GM23248 (cell line): Measurements from ENCODE around the gene LRRFIP1. TPM values are rescaled to one million over a fixed set of nuclear protein-coding genes. Genes with fewer than 3 reads are reported as not detected.

ENCODE experiments used
- DNase-seq: peaks from one replicate; pipeline ENCODE4 v3.0.0-alpha.2; 2015
- H2AFZ ChIP-seq: fragments of 200-600 bp; sonication (generic); 2 replicates; pipeline ENCODE4 v1.6.1; 2016; ENCODE audit warnings: antibody characterized with exemption
- H3F3A ChIP-seq: fragments of 200-600 bp; sonication (generic); 2 replicates; pipeline ENCODE4 v1.6.1; 2016; ENCODE audit warnings: mild to moderate bottlenecking, antibody characterized with exemption, mixed run types; ENCODE audit not compliant: insufficient read depth
- H3K27ac ChIP-seq: fragments of 200-600 bp; sonication (generic); 2 replicates; pipeline ENCODE4 v1.5.1; 2016; ENCODE audit warnings: mild to moderate bottlenecking
- H3K27me3 ChIP-seq: fragments of 200-600 bp; sonication (generic); replicated peaks from 2 replicates; pipeline ENCODE4 v1.6.1; 2016; ENCODE audit warnings: mild to moderate bottlenecking; ENCODE audit not compliant: insufficient read depth
- H3K36me3 ChIP-seq: fragments of 200-600 bp; sonication (generic); 2 replicates; pipeline ENCODE4 v1.6.1; 2016; ENCODE audit warnings: low read depth, mild to moderate bottlenecking
- H3K4me1 ChIP-seq: fragments of 200-600 bp; sonication (generic); 2 replicates; pipeline ENCODE4 v1.6.1; 2016; ENCODE audit warnings: mild to moderate bottlenecking; ENCODE audit not compliant: insufficient read depth
- H3K4me2 ChIP-seq: fragments of 200-600 bp; sonication (generic); one replicate; pipeline ENCODE4 v1.6.1; 2016; ENCODE audit warnings: mild to moderate bottlenecking; ENCODE audit not compliant: unreplicated experiment
- H3K4me3 ChIP-seq: fragments of 200-600 bp; sonication (generic); 2 replicates; pipeline ENCODE4 v1.5.1; 2016; ENCODE audit warnings: mild to moderate bottlenecking
- H3K79me2 ChIP-seq: fragments of 200-600 bp; sonication (generic); 2 replicates; pipeline ENCODE4 v1.6.1; 2016; ENCODE audit warnings: mild to moderate bottlenecking; ENCODE audit not compliant: insufficient read depth
- H3K9ac ChIP-seq: fragments of 200-600 bp; sonication (generic); 2 replicates; pipeline ENCODE4 v1.6.1; 2016; ENCODE audit warnings: mild to moderate bottlenecking
- H3K9me2 ChIP-seq: fragments of 200-600 bp; sonication (generic); 2 replicates; pipeline ENCODE4 v1.6.1; 2016; ENCODE audit warnings: mixed run types, mild to moderate bottlenecking, moderate library complexity; ENCODE audit not compliant: insufficient read depth
- H3K9me3 ChIP-seq: fragments of 200-600 bp; sonication (generic); one replicate; pipeline ENCODE4 v1.6.1; 2017; ENCODE audit warnings: low read depth
- H4K20me1 ChIP-seq: fragments of 200-600 bp; sonication (generic); 2 replicates; pipeline ENCODE4 v1.6.0; 2016; ENCODE audit not compliant: insufficient read depth
- EZH2 ChIP-seq: fragments of 200-600 bp; sonication (generic); IDR thresholded peaks from 2 replicates; pipeline ENCODE4 v1.6.1; 2018; ENCODE audit warnings: antibody characterized with exemption, mild to moderate bottlenecking; ENCODE audit not compliant: insufficient read depth, poor library complexity, severe bottlenecking
- EZH2phosphoT487 ChIP-seq: fragments of 200-600 bp; sonication (generic); IDR thresholded peaks from 2 replicates; pipeline ENCODE4 v1.6.1; 2018; ENCODE audit warnings: antibody characterized with exemption, moderate library complexity, mild to moderate bottlenecking, low read depth; ENCODE audit not compliant: insufficient read depth
- WGBS, 2 experiments: methylation state at CpG; one replicate each; pipeline ENCODE4 v1.1.6; 2015 to 2017; ENCODE audit warnings: low lambda C conversion rate in 2 of 2, low coverage in 1 of 2; ENCODE audit errors: missing lambda C conversion rate in 2 of 2; 5-methylcytosine and 5-hydroxymethylcytosine counted together
- in situ Hi-C: fragments of 300-500 bp; cut with MboI; formaldehyde crosslinking; loops from 2 replicates; pipeline ENCODE4 v1.15.0; 2020
- polyA plus RNA-seq: library from polyadenylated mRNA; unstranded; fragments of >200 nt; fragmentation: Nextera tagmentation; extraction: Ambion mirVana; gene quantifications from 2 replicates; pipeline ENCODE4 v1.2.1, GENCODE V29; 2016
- total RNA-seq: library from RNA; depleted of rRNA; stranded (reverse); fragments of >200 nt; shearing (Covaris generic); gene quantifications from 2 replicates; pipeline ENCODE4 v1.2.3, GENCODE V29; 2014

LRRFIP1 gene
- total and polyA plus RNA-seq, 2 experiments from 2014 or later: 84.4 to 159 TPM

GRCh38 chr2:237588044-237588696 lies 39.2 kb upstream of the LRRFIP1 start:
- H3K4me2 ChIP-seq: no peak overlapping the region
- no peaks in the 10 kb centered on the region for H3K36me3 ChIP-seq
- 89 to 91% methylated on average over 9 of the region's 9 CpGs for WGBS, 2 experiments
- in situ Hi-C loops: loop anchor here (10.0 to 25.0 kb wide), 2 partner anchors 157 to 674 kb away; no protein-coding TSS in a partner anchor
- H3K4me3 ChIP-seq: no peak overlapping the region
- H3K9me2 ChIP-seq: no peaks in the 10 kb centered on the region
- no peaks in the 10 kb centered on the region for H3K4me1 ChIP-seq
- H3K9ac ChIP-seq: no peak overlapping the region
- H3F3A ChIP-seq: no peaks in the 10 kb centered on the region
- H3K9me3 ChIP-seq: no peaks in the 10 kb centered on the region
- no peak for DNase-seq
- TF ChIP-seq EZH2phosphoT487 (no peak), EZH2 (no peak)
- H4K20me1 ChIP-seq: no peaks in the 10 kb centered on the region
- H2AFZ ChIP-seq: no peak overlapping the region
- no peak overlapping the region for H3K27ac ChIP-seq
- no peaks in the 10 kb centered on the region for H3K79me2 ChIP-seq
- no peaks in the 10 kb centered on the region for H3K27me3 ChIP-seq

- WGBS, 2 experiments: 66 to 68% methylated on average over 16 of the region's 16 CpGs
- DNase-seq: peak; percentile 50
- no peak within 1 kb of the TSS for H3K4me3 ChIP-seq
- in situ Hi-C loops: loop anchor here (25.0 kb wide), 1 partner anchor 672 kb away; no protein-coding TSS in a partner anchor
- H3K9me2 ChIP-seq: no peaks in the 10 kb centered on the region
- H3K9ac ChIP-seq: no peak within 1 kb of the TSS
- no peak within 1 kb of the TSS for H3K4me2 ChIP-seq
- H3K9me3 ChIP-seq: no peaks in the 10 kb centered on the region
- TF ChIP-seq EZH2phosphoT487: no peak
- no peak for TF ChIP-seq EZH2
- H3F3A ChIP-seq: no peaks in the 10 kb centered on the region
- no peaks in the 10 kb centered on the region for H4K20me1 ChIP-seq
- H2AFZ ChIP-seq: no peak within 1 kb of the TSS
- H3K4me1 ChIP-seq: no peaks in the 10 kb centered on the region
- H3K27me3 ChIP-seq: no peaks in the 10 kb centered on the region
- no peaks in the 10 kb centered on the region for H3K79me2 ChIP-seq
- no peak within 1 kb of the TSS for H3K27ac ChIP-seq
- H3K36me3 ChIP-seq: no peaks in the 10 kb centered on the region
These were observed 36.9 kb upstream of the LRRFIP1 start, which contains the start of gene RAB17 for GRCh38 chr2:237590272-237591140. TSS of gene RAB17 (minus strand) at chr2:237590734. CDS start at chr2:237586154, 4,580 bp downstream.

DNA sequence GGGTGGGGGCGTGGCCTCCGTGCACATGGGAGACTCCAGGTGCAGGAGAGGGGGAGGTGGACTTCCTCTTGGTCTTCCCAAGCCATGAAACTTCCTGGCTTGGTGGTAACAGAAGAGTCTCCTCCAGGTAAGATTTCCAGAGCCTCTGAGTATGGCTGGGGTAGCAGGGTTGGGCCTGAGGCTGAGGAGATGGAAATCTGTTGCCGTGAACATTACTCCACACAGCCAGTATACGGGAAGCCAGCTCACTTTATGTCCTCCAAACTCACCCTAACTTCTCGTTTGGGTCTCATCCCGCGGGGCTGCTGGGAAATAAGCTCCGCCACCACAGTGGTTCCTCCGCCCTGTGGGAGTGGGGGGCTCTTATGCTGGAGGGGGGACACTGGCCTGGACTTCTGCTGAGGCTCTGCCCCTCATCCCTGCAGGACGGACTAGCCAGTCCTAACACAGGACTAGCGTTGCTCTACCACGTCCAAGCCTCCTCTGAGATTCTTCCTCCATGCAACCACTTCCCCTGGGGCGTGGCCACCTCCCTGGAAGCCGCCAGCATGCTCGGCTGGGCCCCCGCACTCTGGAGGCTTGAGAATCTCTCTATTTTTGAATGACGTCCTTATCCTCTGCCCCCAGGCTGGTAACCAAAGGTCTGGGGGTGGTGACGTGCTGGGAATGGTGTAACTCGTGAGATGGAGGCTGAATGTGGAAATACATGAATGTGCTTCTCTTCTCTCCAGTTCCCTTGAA lies 36.1 kb upstream of the LRRFIP1 start:
- Histone ChIP-seq H3F3A (no peaks in the 10 kb centered on the region), H3K9me3 (no peaks in the 10 kb centered on the region), H3K9me2 (no peaks in the 10 kb centered on the region), H2AFZ (no peak overlapping the region), H3K4me3 (no peak overlapping the region), H3K4me1 (no peaks in the 10 kb centered on the region), H3K4me2 (no peak overlapping the region), H3K27me3 (no peaks in the 10 kb centered on the region), H3K79me2 (no peaks in the 10 kb centered on the region), H3K27ac (no peak overlapping the region), H4K20me1 (no peaks in the 10 kb centered on the region), H3K36me3 (no peaks in the 10 kb centered on the region), H3K9ac (no peak overlapping the region)
- in situ Hi-C loops: loop anchor here (25.0 kb wide), 1 partner anchor 671 kb away; no protein-coding TSS in a partner anchor
- TF ChIP-seq EZH2 (no peak), EZH2phosphoT487 (no peak)
- peak; percentile 17 for DNase-seq
- 61 to 62% methylated on average over 17 to 19 of the region's 19 CpGs for WGBS, 2 experiments

- Histone ChIP-seq H3K27me3 (no peaks in the 10 kb centered on the region), H3K4me3 (no peak overlapping the region), H3K9ac (no peak overlapping the region), H3K27ac (no peak overlapping the region), H3K4me1 (no peaks in the 10 kb centered on the region), H3F3A (no peaks in the 10 kb centered on the region), H4K20me1 (no peaks in the 10 kb centered on the region), H3K9me3 (no peaks in the 10 kb centered on the region), H3K4me2 (no peak overlapping the region), H3K9me2 (no peaks in the 10 kb centered on the region), H3K36me3 (no peaks in the 10 kb centered on the region), H2AFZ (no peak overlapping the region), H3K79me2 (no peaks in the 10 kb centered on the region)
- TF ChIP-seq EZH2 (no peak), EZH2phosphoT487 (no peak)
- no peak for DNase-seq
- WGBS, 2 experiments: 93 to 96% methylated on average over 18 of the region's 18 CpGs
- in situ Hi-C loops: loop anchor here (25.0 kb wide), 1 partner anchor 670 kb away; no protein-coding TSS in a partner anchor
These were observed 34.9 kb upstream of the LRRFIP1 start for GRCh38 chr2:237592425-237592980.
